Kidney epithelial cell (primary cell): Measurements from ENCODE around the gene ZDHHC5. TPM values are rescaled to one million over a fixed set of nuclear protein-coding genes. Genes with fewer than 3 reads are reported as not detected.

Source experiments
- DNase-seq: peaks from one replicate; pipeline ENCODE4 v3.0.0-alpha.2; 2010; ENCODE audit warnings: low read depth
- H3K27me3 ChIP-seq: 2 replicates; pipeline ENCODE4 v1.6.0; 2011; ENCODE audit warnings: low read length; ENCODE audit not compliant: control insufficient read depth, insufficient read depth
- H3K36me3 ChIP-seq: 2 replicates; pipeline ENCODE4 v1.5.1; 2011; ENCODE audit warnings: low read length; ENCODE audit not compliant: control insufficient read depth, insufficient read depth
- H3K4me3 ChIP-seq: 2 replicates; pipeline ENCODE4 v1.5.1; 2011; ENCODE audit warnings: low read depth, mild to moderate bottlenecking, control low read depth, low read length
- total RNA-seq: library from RNA; depleted of rRNA; stranded (reverse); fragments of >200 nt; gene quantifications from 2 replicates; pipeline ENCODE4 v1.2.3, GENCODE V29; 2015
- TF ChIP-seq, protein P1 (sequence below): IDR thresholded peaks from 2 replicates; pipeline ENCODE4 v1.5.1; 2011; ENCODE audit warnings: mild to moderate bottlenecking, moderate library complexity, low read length, control low read depth, inconsistent platforms; ENCODE audit not compliant: insufficient read depth, poor library complexity, severe bottlenecking

The ZDHHC5 gene
- total RNA-seq, 1 donor from 2014 or later: 62.4 TPM

DNA sequence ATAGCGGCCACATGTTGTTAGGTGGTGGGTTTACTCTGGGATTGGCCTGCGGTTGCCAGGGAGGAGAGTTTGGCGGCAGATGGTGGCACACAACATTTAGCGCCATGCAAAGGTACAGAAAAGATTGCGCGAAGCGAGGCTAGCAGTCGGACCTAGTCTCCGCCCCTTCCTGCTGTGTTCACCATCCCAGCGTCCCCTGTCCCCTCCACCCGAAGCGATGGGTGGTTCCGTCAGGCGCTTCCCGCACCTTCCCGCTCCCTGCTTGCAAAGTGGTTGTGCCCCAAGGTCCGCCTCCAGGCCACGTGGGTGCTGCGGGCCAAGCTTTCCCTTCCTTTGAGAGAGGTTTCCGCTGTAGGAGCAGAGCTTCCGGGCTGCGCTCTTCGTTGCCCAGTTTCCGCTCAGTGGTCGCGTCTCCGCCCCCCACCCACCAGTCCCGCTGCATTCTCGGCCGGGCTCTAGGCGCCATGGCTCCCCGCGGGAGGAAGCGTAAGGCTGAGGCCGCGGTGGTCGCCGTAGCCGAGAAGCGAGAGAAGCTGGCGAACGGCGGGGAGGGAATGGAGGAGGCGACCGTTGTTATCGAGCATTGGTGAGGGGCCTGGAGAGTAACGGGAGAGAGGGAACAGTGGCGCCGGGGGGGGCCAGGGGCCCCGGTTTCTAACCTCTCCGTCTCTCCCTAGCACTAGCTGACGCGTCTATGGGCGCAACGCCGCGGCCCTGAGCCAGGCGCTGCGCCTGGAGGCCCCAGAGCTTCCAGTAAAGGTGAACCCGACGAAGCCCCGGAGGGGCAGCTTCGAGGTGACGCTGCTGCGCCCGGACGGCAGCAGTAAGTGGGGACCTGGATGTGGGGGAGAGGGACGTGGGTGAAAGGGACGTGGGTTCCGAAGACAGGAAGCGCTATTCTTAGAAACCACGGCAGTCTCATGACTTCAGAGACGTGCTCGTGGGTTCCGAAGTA, 73.5 kb downstream of the ZDHHC5 start, which contains the start of gene SELENOH:
Gene SELENOH (plus strand): TSS at position 360 of the 955 bp plus-strand sequence. CDS start 105 bp downstream, at position 465.
- H3K36me3 ChIP-seq: peaks cover 2% of the 10 kb centered on the region
- TF ChIP-seq, protein P1, sequence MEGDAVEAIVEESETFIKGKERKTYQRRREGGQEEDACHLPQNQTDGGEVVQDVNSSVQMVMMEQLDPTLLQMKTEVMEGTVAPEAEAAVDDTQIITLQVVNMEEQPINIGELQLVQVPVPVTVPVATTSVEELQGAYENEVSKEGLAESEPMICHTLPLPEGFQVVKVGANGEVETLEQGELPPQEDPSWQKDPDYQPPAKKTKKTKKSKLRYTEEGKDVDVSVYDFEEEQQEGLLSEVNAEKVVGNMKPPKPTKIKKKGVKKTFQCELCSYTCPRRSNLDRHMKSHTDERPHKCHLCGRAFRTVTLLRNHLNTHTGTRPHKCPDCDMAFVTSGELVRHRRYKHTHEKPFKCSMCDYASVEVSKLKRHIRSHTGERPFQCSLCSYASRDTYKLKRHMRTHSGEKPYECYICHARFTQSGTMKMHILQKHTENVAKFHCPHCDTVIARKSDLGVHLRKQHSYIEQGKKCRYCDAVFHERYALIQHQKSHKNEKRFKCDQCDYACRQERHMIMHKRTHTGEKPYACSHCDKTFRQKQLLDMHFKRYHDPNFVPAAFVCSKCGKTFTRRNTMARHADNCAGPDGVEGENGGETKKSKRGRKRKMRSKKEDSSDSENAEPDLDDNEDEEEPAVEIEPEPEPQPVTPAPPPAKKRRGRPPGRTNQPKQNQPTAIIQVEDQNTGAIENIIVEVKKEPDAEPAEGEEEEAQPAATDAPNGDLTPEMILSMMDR: no peak
- peak; percentile 86 for DNase-seq
- H3K27me3 ChIP-seq: no peaks in the 10 kb centered on the region
- H3K4me3 ChIP-seq: peak within 1 kb of the TSS; percentile 92

DNA sequence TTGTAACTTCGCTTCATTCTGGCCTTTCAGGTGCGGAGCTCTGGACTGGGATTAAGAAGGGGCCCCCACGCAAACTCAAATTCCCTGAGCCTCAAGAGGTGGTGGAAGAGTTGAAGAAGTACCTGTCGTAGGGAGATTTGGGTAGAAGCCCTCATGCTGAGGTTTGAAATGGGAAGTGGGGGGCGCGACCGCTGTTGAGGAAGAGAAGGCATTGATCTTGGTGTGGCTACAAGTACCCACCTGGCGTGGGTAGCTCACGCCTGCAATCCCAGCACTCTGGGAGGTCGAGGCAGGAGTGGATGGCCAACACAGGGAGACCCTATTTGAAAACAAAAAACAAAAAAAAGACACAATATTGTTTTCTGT, 74.2 kb downstream of the ZDHHC5 start:
- TF ChIP-seq, protein P1: no peak
- H3K27me3 ChIP-seq: no peaks in the 10 kb centered on the region
- H3K36me3 ChIP-seq: peaks cover 2% of the 10 kb centered on the region
- peak overlapping the region; percentile 92 for H3K4me3 ChIP-seq
- DNase-seq: no peak

DNA sequence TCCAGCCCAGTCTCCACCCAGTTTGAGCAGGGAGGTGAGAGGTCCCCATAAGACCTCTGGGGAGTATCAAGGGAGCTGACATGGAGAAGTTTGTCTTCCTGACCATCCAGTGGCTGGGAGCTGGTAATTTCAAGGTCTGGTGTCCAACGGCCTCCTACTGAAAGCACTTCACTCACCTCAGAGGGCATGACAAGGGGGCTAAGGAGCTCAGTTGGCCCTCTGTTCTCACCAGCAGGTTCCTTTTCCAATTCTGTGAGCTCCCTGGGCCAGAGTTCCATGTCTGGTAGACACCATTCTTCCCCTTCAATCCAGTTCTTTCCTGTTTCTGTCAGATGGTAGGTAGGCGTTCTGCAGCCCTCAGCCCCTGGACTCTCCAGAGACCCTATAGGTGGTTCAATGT, 76.4 kb downstream of the ZDHHC5 start:
- H3K27me3 ChIP-seq: no peaks in the 10 kb centered on the region
- no peak overlapping the region for H3K4me3 ChIP-seq
- no peak for DNase-seq
- peaks cover 2% of the 10 kb centered on the region for H3K36me3 ChIP-seq
- TF ChIP-seq, protein P1: no peak

DNA sequence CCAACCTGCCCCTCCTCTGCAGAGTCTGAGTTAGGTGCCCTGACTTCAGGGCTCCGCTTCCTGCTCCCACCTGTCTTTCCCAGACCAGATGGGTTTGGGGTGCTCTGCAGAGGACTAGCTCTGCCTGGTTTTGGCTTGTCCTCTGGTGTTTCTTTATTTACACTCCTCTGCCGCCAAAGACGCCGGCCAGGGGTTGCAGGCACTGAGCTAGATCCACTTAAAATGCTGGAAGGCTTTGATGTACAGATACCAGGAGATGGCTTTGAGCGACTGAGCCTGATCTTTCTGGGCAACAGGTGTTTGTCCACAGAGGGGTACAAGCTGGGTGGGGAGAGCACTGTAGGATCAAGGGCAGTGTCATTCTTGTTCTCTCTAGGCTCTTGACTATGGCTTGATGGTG, 77.3 kb downstream of the ZDHHC5 start:
- no peak overlapping the region for H3K4me3 ChIP-seq
- TF ChIP-seq, protein P1: no peak
- no peak for DNase-seq
- no peaks in the 10 kb centered on the region for H3K27me3 ChIP-seq
- peaks cover 2% of the 10 kb centered on the region for H3K36me3 ChIP-seq

DNA sequence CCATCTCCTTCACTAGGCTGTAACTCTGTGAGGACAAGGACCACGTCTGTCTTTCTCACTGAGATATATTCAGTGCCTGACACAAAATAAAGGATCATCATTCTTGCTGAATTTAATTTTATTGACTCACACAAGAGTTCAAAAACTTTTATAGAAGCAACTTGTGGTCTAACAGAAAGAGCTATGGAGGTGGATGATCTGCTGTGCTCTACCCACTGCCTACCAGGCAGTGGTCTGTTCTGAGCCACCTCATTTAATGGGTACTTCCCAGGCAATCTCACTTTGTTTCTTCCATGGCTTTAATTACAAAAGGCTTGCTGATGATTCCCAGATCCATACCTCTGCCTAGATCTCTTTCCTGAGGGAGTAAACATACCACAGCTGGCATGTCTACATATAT, 79.0 kb downstream of the ZDHHC5 start:
- TF ChIP-seq, protein P1: no peak

More for the DNA sequence above, 79.0 kb downstream of the ZDHHC5 start:
- Histone ChIP-seq H3K27me3 (no peaks in the 10 kb centered on the region), H3K36me3 (peaks cover 2% of the 10 kb centered on the region), H3K4me3 (no peak overlapping the region)
- no peak for DNase-seq

Other genes with a start within 250 kb of the ZDHHC5 start
- gene SLC43A3, start 241.0 kb upstream of the ZDHHC5 start, total RNA-seq: 108 and 155 TPM in 2 replicates
- gene RTN4RL2, start 207.6 kb upstream of the ZDHHC5 start, total RNA-seq: 0.48 and 0.67 TPM in 2 replicates
- 12.5 and 16.7 TPM in 2 replicates for gene SLC43A1, start 152.4 kb upstream of the ZDHHC5 start, total RNA-seq
- gene TIMM10, start 137.4 kb upstream of the ZDHHC5 start, total RNA-seq: 49.6 and 66.4 TPM in 2 replicates
- not detected in 2 replicates for gene SMTNL1, start 130.5 kb upstream of the ZDHHC5 start, total RNA-seq
- 44.0 and 47.1 TPM in 2 replicates for gene UBE2L6, start 100.4 kb upstream of the ZDHHC5 start, total RNA-seq
- 18.2 and 21.6 TPM in 2 replicates for gene SERPING1, start 70.4 kb upstream of the ZDHHC5 start, total RNA-seq
- gene YPEL4, start 18.2 kb upstream of the ZDHHC5 start, total RNA-seq: 1.4 TPM in 1 of 2 replicates, not detected in the other
- gene CLP1, start 10.4 kb upstream of the ZDHHC5 start, total RNA-seq: 17.7 and 20.7 TPM in 2 replicates
- 26.8 and 27.6 TPM in 2 replicates for gene MED19, start 44.1 kb downstream of the ZDHHC5 start, total RNA-seq
- gene TMX2, start 44.5 kb downstream of the ZDHHC5 start, total RNA-seq: 74.0 and 79.8 TPM in 2 replicates
- 249 and 278 TPM in 2 replicates for gene SELENOH, start 73.4 kb downstream of the ZDHHC5 start, total RNA-seq
- gene BTBD18, start 83.7 kb downstream of the ZDHHC5 start, total RNA-seq: not detected in 2 replicates
- 103 and 105 TPM in 2 replicates for gene CTNND1, start 93.7 kb downstream of the ZDHHC5 start, total RNA-seq